SK-N-MC (cell line): Measurements from ENCODE around the gene GPAM.

Experiments
- EZH2 ChIP-seq: fragments of 200-600 bp; sonication (generic); IDR thresholded peaks from one replicate; pipeline ENCODE4 v1.6.1; 2017; ENCODE audit warnings: antibody characterized with exemption
- FOXP2 ChIP-seq: optimal IDR thresholded peaks from 2 replicates; pipeline ENCODE3; 2011; ENCODE audit warnings: mild to moderate bottlenecking, moderate library complexity; ENCODE audit not compliant: insufficient read depth; ENCODE audit errors: extremely low read length, control extremely low read depth
- POLR2AphosphoS5 ChIP-seq: IDR thresholded peaks from 2 replicates; pipeline ENCODE4 v1.6.1; 2012; ENCODE audit warnings: mild to moderate bottlenecking, low read depth, low read length, borderline replicate concordance

- TF ChIP-seq POLR2AphosphoS5 (no peak), EZH2 (no peak), FOXP2 (no peak)
Observed at GRCh38 chr10:112161757-112162518, 21.6 kb downstream of the GPAM start.
